Measurements from ENCODE around the gene CDHR2.

Gene CDHR2

DNA sequence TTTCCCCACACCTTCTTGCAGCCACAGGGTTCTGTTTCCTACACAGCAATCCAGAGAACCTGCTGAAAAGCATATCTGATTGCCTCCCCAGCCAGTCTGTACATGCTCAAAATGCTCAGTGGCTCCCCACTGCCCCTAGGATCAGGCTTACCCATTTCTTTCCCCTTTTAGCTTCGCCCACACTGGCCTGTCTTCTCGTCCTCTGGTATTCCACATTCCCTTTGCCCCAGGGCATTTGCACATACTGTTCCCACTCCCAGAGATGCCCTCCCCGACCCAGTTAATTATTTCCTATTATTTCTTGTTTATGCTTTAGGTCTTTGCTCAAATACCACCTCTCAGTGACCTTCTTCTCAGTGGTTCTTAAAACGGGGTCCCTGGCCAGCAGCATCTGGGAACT lies 91.5 kb downstream of the CDHR2 start:
- DNase-seq (ENCODE audit: low read depth) = no peak

GRCh38 chr5:176642675-176643490 lies 93.7 kb downstream of the CDHR2 start:
- DNase-seq (ENCODE audit: low read depth) = no peak

GRCh38 chr5:176643491-176644219 lies 94.5 kb downstream of the CDHR2 start:
- no peak for DNase-seq (ENCODE audit: low read depth)

GRCh38 chr5:176644294-176644693 lies 95.2 kb downstream of the CDHR2 start:
- no peak for DNase-seq (ENCODE audit: low read depth)

GRCh38 chr5:176644878-176645670 lies 95.9 kb downstream of the CDHR2 start:
- DNase-seq (ENCODE audit: low read depth) = no peak

Data from ELR (cell line).